Adipocyte (in vitro differentiated cells): ENCODE measurements around the gene GUCD1.

ENCODE experiments used
- DNase-seq: peaks from one replicate; pipeline ENCODE4 v3.0.0-alpha.2; 2015; ENCODE audit warnings: low read depth
- H3K27me3 ChIP-seq: replicated peaks from 2 replicates; pipeline ENCODE4 v1.7.0; 2013; ENCODE audit warnings: mild to moderate bottlenecking, low read length, moderate library complexity; ENCODE audit not compliant: control insufficient read depth, insufficient read depth
- H3K36me3 ChIP-seq: 2 replicates; pipeline ENCODE4 v1.7.0; 2013; ENCODE audit warnings: low read length, mild to moderate bottlenecking, moderate library complexity; ENCODE audit not compliant: control insufficient read depth, insufficient read depth, severe bottlenecking
- H3K4me1 ChIP-seq: 2 replicates; pipeline ENCODE4 v1.7.0; 2013; ENCODE audit warnings: mild to moderate bottlenecking, low read length, moderate library complexity; ENCODE audit not compliant: control insufficient read depth, insufficient read depth
- H3K4me3 ChIP-seq: 2 replicates; pipeline ENCODE4 v1.7.0; 2013; ENCODE audit warnings: mild to moderate bottlenecking, low read length, moderate library complexity
- H3K9ac ChIP-seq: 2 replicates; pipeline ENCODE4 v1.7.0; 2013; ENCODE audit warnings: mild to moderate bottlenecking, low read length, moderate library complexity
- H3K9me3 ChIP-seq: 2 replicates; pipeline ENCODE4 v1.7.0; 2013; ENCODE audit warnings: mild to moderate bottlenecking, low read length, moderate library complexity; ENCODE audit not compliant: control insufficient read depth

The GUCD1 gene

GRCh38 chr22:24504956-24505736 is 49.8 kb downstream of the GUCD1 start:
- H3K9me3 ChIP-seq = no peaks in the 10 kb centered on the region
- H3K4me1 ChIP-seq = peaks cover 33% of the 10 kb centered on the region
- no peaks in the 10 kb centered on the region for H3K36me3 ChIP-seq
- no peak overlapping the region for H3K9ac ChIP-seq
- H3K27me3 ChIP-seq = peaks cover 11% of the 10 kb centered on the region
- no peak for DNase-seq
- H3K4me3 ChIP-seq = no peak overlapping the region

GRCh38 chr22:24504540-24504939 is 50.4 kb downstream of the GUCD1 start:
- H3K9ac ChIP-seq = no peak overlapping the region
- no peaks in the 10 kb centered on the region for H3K9me3 ChIP-seq
- no peak overlapping the region for H3K4me3 ChIP-seq
- peaks cover 17% of the 10 kb centered on the region for H3K27me3 ChIP-seq
- no peaks in the 10 kb centered on the region for H3K36me3 ChIP-seq
- DNase-seq = no peak
- peaks cover 33% of the 10 kb centered on the region for H3K4me1 ChIP-seq

DNA sequence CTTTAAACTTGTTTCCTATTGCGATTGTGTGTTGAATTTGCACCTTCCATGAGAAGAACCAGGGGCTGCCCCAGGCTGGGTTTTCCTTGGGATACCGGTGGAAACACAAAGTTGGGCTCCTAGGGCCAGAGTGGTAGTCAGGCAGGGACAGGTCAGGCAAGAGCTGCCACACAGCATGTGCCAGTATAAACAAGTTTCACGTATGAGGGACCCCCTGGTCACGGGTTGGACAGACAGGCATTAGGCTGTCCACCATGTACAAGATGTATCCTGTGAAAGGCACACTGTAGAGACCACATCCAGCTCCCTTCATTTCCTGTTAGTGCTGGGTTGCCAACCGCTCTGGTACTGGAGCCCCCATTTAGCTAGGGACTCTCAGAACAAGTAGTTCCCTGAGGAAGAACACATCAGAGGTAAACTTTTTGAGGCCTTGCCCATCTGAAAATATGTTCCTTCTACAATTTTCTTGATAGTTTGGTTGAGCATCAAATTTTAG is 51.0 kb downstream of the GUCD1 start:
- DNase-seq = no peak
- no peak overlapping the region for H3K9ac ChIP-seq
- peaks cover 18% of the 10 kb centered on the region for H3K27me3 ChIP-seq
- H3K4me3 ChIP-seq = no peak overlapping the region
- H3K9me3 ChIP-seq = no peaks in the 10 kb centered on the region
- H3K4me1 ChIP-seq = peaks cover 33% of the 10 kb centered on the region
- H3K36me3 ChIP-seq = no peaks in the 10 kb centered on the region

- peak; percentile 71 for DNase-seq
- Histone ChIP-seq H3K4me1 (peaks cover 33% of the 10 kb centered on the region), H3K27me3 (peaks cover 21% of the 10 kb centered on the region), H3K9ac (no peak overlapping the region), H3K9me3 (no peaks in the 10 kb centered on the region), H3K36me3 (no peaks in the 10 kb centered on the region), H3K4me3 (no peak overlapping the region)
Observed at GRCh38 chr22:24503137-24503842, 51.6 kb downstream of the GUCD1 start.

DNA sequence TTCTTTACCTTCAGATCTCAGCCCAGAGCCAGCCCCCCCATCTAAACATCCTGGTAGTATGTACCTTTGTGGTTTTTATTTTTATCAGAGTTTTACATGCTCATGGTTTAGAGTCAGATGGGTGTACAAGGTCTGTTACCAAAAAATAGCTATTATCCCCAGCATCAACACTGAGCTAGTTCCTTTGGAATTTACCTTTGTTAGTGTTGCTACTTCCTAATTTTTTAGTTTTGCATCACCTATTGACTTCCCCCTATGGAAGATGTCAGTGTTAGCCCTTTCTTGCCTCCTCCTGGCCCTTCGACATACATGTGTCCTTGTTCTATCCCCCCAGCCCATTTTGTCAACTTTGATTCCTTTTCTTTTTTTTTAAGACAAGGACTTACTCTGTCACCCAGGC is 52.4 kb downstream of the GUCD1 start:
- no peak for DNase-seq
- Histone ChIP-seq H3K9ac (no peak overlapping the region), H3K4me3 (no peak overlapping the region), H3K36me3 (no peaks in the 10 kb centered on the region), H3K4me1 (peaks cover 33% of the 10 kb centered on the region), H3K9me3 (no peaks in the 10 kb centered on the region), H3K27me3 (peaks cover 21% of the 10 kb centered on the region)

GRCh38 chr22:24502034-24502433 is 52.9 kb downstream of the GUCD1 start:
- H3K9ac ChIP-seq = no peak overlapping the region

DNA sequence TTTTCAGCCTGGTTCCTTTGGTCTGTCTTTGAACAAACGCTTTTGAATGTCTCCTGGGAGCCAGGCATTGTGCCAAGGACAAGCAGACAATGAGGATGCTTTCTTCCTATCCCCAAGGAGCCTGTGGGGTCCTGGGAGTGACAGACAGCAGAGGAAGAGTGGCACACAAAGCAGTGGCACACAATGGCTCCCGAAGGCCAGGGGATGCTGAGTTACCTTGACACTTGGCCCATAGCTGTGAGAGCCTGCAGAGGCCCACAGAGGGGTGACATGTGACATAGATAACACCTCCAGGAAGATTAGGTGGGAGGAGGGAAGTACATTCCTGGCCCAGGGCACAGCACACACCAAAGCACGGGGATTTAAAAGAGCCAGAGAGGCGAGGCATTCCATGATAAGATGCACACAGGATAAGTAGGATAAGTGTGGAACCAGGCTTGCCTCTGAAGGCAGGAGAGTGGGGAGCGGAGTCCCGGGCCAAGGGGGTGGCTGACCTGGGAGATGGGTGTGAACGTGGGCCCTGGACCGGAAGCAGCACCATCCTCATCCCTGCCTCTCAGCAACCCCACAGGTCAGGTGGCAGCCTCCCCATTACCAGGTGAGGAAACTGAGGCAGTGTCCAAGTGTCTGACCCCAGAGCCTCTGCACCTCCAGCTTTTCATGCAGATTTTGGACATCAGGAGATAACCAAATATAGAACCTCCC is 53.5 kb downstream of the GUCD1 start:
- H3K9ac ChIP-seq = no peak overlapping the region
- peaks cover 26% of the 10 kb centered on the region for H3K4me1 ChIP-seq
- H3K27me3 ChIP-seq = peaks cover 21% of the 10 kb centered on the region
- H3K36me3 ChIP-seq = no peaks in the 10 kb centered on the region
- no peak overlapping the region for H3K4me3 ChIP-seq
- DNase-seq = no peak
- H3K9me3 ChIP-seq = no peaks in the 10 kb centered on the region

More at GRCh38 chr22:24502034-24502433, 52.9 kb downstream of the GUCD1 start:
- Histone ChIP-seq H3K36me3 (no peaks in the 10 kb centered on the region), H3K4me3 (no peak overlapping the region), H3K4me1 (peaks cover 29% of the 10 kb centered on the region), H3K27me3 (peaks cover 21% of the 10 kb centered on the region), H3K9me3 (no peaks in the 10 kb centered on the region)
- no peak for DNase-seq

DNA sequence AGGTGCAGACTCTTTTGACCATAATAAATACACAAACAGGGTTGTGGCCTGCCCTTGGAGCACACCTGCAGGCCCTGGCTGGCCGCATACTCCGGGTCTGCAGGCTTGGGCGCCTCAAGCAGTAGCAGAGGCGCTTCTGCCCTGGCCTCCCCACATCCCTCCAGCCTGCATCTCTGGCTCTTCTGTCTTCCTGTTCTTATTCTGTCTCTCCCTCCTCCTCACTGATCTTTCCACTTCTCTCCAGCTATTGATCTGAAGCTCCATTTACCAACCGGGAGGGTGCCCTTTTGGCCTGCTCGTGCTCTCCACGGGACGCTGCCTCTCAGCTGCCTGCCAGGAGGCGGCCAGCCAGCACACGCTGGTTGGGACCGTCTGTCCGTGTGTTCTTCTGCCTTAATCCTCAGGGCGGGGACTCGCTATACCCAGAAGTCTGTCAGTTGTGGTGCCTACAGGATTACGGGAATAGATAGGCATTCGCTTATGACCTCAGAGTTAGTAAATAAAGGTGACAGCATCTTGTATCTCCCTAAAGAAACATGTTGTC is 54.6 kb downstream of the GUCD1 start:
- Histone ChIP-seq H3K9me3 (no peaks in the 10 kb centered on the region), H3K27me3 (peaks cover 24% of the 10 kb centered on the region), H3K9ac (no peak overlapping the region), H3K36me3 (no peaks in the 10 kb centered on the region), H3K4me1 (peaks cover 21% of the 10 kb centered on the region), H3K4me3 (no peak overlapping the region)
- no peak for DNase-seq

- H3K9ac ChIP-seq = no peak overlapping the region
- no peak for DNase-seq
- no peak overlapping the region for H3K4me3 ChIP-seq
- H3K9me3 ChIP-seq = no peaks in the 10 kb centered on the region
- peaks cover 15% of the 10 kb centered on the region for H3K4me1 ChIP-seq
- peaks cover 30% of the 10 kb centered on the region for H3K27me3 ChIP-seq
- no peaks in the 10 kb centered on the region for H3K36me3 ChIP-seq
Observed at GRCh38 chr22:24499706-24500276, 55.1 kb downstream of the GUCD1 start.

DNA sequence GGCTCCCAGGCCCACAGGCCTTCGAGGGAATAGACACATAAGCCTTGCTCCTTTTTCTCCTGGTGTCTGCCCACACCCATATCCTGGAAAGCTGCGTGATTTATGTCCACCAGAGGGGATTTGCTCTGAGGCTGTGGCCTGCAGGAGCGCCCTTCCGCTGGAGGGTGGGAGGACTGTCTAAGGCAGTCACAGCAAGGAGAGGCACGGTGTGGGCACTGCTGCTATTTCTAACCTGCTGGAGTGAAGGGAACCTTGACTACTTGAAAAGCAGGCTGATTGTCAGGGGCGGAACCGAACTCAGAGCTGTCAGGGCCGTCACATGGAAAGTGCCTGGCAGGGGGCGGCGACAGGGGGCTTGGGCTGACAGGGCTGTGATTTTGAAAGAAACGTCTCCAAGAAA is 56.1 kb downstream of the GUCD1 start:
- H3K4me1 ChIP-seq = peaks cover 6% of the 10 kb centered on the region
- H3K4me3 ChIP-seq = no peak overlapping the region
- H3K9me3 ChIP-seq = no peaks in the 10 kb centered on the region
- H3K27me3 ChIP-seq = peaks cover 38% of the 10 kb centered on the region
- no peak for DNase-seq
- H3K36me3 ChIP-seq = no peaks in the 10 kb centered on the region
- no peak overlapping the region for H3K9ac ChIP-seq
